GM19468 (cell line): ENCODE results near the gene NECTIN4.

ENCODE experiments used
- ATAC-seq: cut with Tn5 transposase; IDR thresholded peaks from one replicate; pipeline ENCODE4 v1.9.1; 2021; ENCODE audit warnings: mild to moderate bottlenecking, moderate library complexity, moderate number of reproducible peaks; ENCODE audit not compliant: unreplicated experiment; ENCODE audit errors: extremely low read depth

The NECTIN4 gene

GRCh38 chr1:161113915-161114314, 24.6 kb upstream of the NECTIN4 start:
- ATAC-seq: no peak

- ATAC-seq: no peak
Observed at GRCh38 chr1:161111527-161111926, 22.2 kb upstream of the NECTIN4 start.

- ATAC-seq: no peak
Observed at GRCh38 chr1:161111117-161111516, 21.8 kb upstream of the NECTIN4 start.

GRCh38 chr1:161106431-161106830, 17.1 kb upstream of the NECTIN4 start:
- ATAC-seq: no peak

GRCh38 chr1:161100556-161100955, 11.2 kb upstream of the NECTIN4 start:
- ATAC-seq: no peak

- ATAC-seq: no peak
Observed at GRCh38 chr1:161099090-161099802, 9.9 kb upstream of the NECTIN4 start.

GRCh38 chr1:161098210-161099068, 9.1 kb upstream of the NECTIN4 start, which contains the start of gene KLHDC9:
KLHDC9 (plus strand) TSS chr1:161098361; CDS start chr1:161098536, 175 bp downstream.
- peak; percentile 63 for ATAC-seq

GRCh38 chr1:161096530-161096929, 7.2 kb upstream of the NECTIN4 start:
- no peak for ATAC-seq

GRCh38 chr1:161096015-161096414, 6.7 kb upstream of the NECTIN4 start:
- no peak for ATAC-seq

- no peak for ATAC-seq
Observed at GRCh38 chr1:161095230-161095629, 5.9 kb upstream of the NECTIN4 start.

GRCh38 chr1:161094481-161094880, 5.1 kb upstream of the NECTIN4 start:
- ATAC-seq: no peak

GRCh38 chr1:161092621-161093028, 3.3 kb upstream of the NECTIN4 start:
- ATAC-seq: no peak

GRCh38 chr1:161091796-161092507, 2.6 kb upstream of the NECTIN4 start:
- ATAC-seq: no peak

- no peak for ATAC-seq
Observed at GRCh38 chr1:161091093-161091492, 1.7 kb upstream of the NECTIN4 start.

GRCh38 chr1:161090617-161091016, 1.3 kb upstream of the NECTIN4 start:
- no peak for ATAC-seq

GRCh38 chr1:161089938-161090337, 580 bp upstream of the NECTIN4 start:
- ATAC-seq: no peak

- no peak for ATAC-seq
Observed at GRCh38 chr1:161088587-161089110, 709 bp downstream of the NECTIN4 start.

GRCh38 chr1:161086457-161086856, 2.9 kb downstream of the NECTIN4 start:
- ATAC-seq: no peak

- no peak for ATAC-seq
Observed at GRCh38 chr1:161085165-161085564, 4.2 kb downstream of the NECTIN4 start.

- no peak for ATAC-seq
Observed at GRCh38 chr1:161084597-161084988, 4.8 kb downstream of the NECTIN4 start.
